ENCODE measurements around the gene MARCHF5. TPM values are rescaled to one million over a fixed set of nuclear protein-coding genes. Genes with fewer than 3 reads are reported as not detected.
A peak's percentile ranks its signal among the peaks of the same experiment; 100 is the strongest.

Gene MARCHF5
- total RNA-seq (2014; rRNA removed; shearing (Covaris generic)), result 13.0 and 28.7 TPM in 2 replicates

GRCh38 chr10:92290837-92291615, at the start of gene MARCHF5, which contains the start of gene CPEB3:
MARCHF5 (plus strand) TSS chr10:92291167; CDS start chr10:92291495, 328 bp downstream.
CPEB3 (minus strand) TSS chr10:92291078; CDS start chr10:92240350, 50,728 bp downstream.
- DNase-seq (ENCODE audit: low spot score), result peak; percentile 96

- no peak for DNase-seq (ENCODE audit: low spot score)
Observed at GRCh38 chr10:92241501-92241900, 49.5 kb upstream of the MARCHF5 start.

- no peak for DNase-seq (ENCODE audit: low spot score)
Observed at GRCh38 chr10:92242380-92242779, 48.6 kb upstream of the MARCHF5 start.

GRCh38 chr10:92242910-92243671, 47.9 kb upstream of the MARCHF5 start:
- DNase-seq (ENCODE audit: low spot score), result peak; percentile 70

GRCh38 chr10:92244796-92245195, 46.2 kb upstream of the MARCHF5 start:
- no peak for DNase-seq (ENCODE audit: low spot score)

GRCh38 chr10:92248566-92248965, 42.4 kb upstream of the MARCHF5 start:
- no peak for DNase-seq (ENCODE audit: low spot score)

GRCh38 chr10:92263396-92263795, 27.6 kb upstream of the MARCHF5 start:
- no peak for DNase-seq (ENCODE audit: low spot score)

- no peak for DNase-seq (ENCODE audit: low spot score)
Observed at GRCh38 chr10:92264249-92264648, 26.7 kb upstream of the MARCHF5 start.

- no peak for DNase-seq (ENCODE audit: low spot score)
Observed at GRCh38 chr10:92265687-92266258, 25.2 kb upstream of the MARCHF5 start.

GRCh38 chr10:92267343-92267742, 23.6 kb upstream of the MARCHF5 start:
- DNase-seq (ENCODE audit: low spot score), result no peak

- DNase-seq (ENCODE audit: low spot score), result no peak
Observed at GRCh38 chr10:92268748-92269147, 22.2 kb upstream of the MARCHF5 start.

GRCh38 chr10:92274071-92274470, 16.9 kb upstream of the MARCHF5 start:
- DNase-seq (ENCODE audit: low spot score), result no peak

GRCh38 chr10:92278996-92279696, 11.8 kb upstream of the MARCHF5 start:
- no peak for DNase-seq (ENCODE audit: low spot score)

- no peak for DNase-seq (ENCODE audit: low spot score)
Observed at GRCh38 chr10:92284112-92284704, 6.8 kb upstream of the MARCHF5 start.

- peak; percentile 16 for DNase-seq (ENCODE audit: low spot score)
Observed at GRCh38 chr10:92290076-92290836, 711 bp upstream of the MARCHF5 start.

GRCh38 chr10:92291616-92291865, 574 bp downstream of the MARCHF5 start:
- no peak for DNase-seq (ENCODE audit: low spot score)

GRCh38 chr10:92291921-92292845, 1.2 kb downstream of the MARCHF5 start:
- peak; percentile 15 for DNase-seq (ENCODE audit: low spot score)

GRCh38 chr10:92298487-92298886, 7.5 kb downstream of the MARCHF5 start:
- no peak for DNase-seq (ENCODE audit: low spot score)

GRCh38 chr10:92303096-92303495, 12.1 kb downstream of the MARCHF5 start:
- no peak for DNase-seq (ENCODE audit: low spot score)

GRCh38 chr10:92304061-92304460, 13.1 kb downstream of the MARCHF5 start:
- no peak for DNase-seq (ENCODE audit: low spot score)

All from H4 (cell line).